Uterus (tissue), 4 donors: ENCODE data around the gene RBFOX1. TPM values are rescaled to one million over a fixed set of nuclear protein-coding genes. Genes with fewer than 3 reads are reported as not detected.

ENCODE experiments used
- DNase-seq, 2 donors: peaks; one replicate each; pipeline ENCODE4 v3.0.0-alpha.2; 2019 to 2020
- H3K27ac ChIP-seq, 2 donors: fragments of 200-600 bp; sonication (generic); 1 replicate in 1 of 2; 2 replicates in 1 of 2; pipeline ENCODE4 v1.5.1; 2016 to 2018
- H3K27me3 ChIP-seq, 2 donors: fragments of 200-600 bp; sonication (generic); one replicate each; pipeline ENCODE4 v1.5.1; 2018 to 2019; ENCODE audit warnings: control low read depth in 1 of 2
- H3K36me3 ChIP-seq, 2 donors: fragments of 200-600 bp; sonication (generic); one replicate each; pipeline ENCODE4 v1.5.1; 2019; ENCODE audit warnings: control low read depth in 1 of 2
- H3K4me1 ChIP-seq, 2 donors: fragments of 200-600 bp; sonication (generic); one replicate each; pipeline ENCODE4 v1.5.1; 2018 to 2019; ENCODE audit warnings: control low read depth in 1 of 2
- H3K4me3 ChIP-seq, 2 donors: fragments of 200-600 bp; sonication (generic); 1 replicate in 1 of 2; 2 replicates in 1 of 2; pipeline ENCODE4 v1.5.1; 2018 to 2019; ENCODE audit warnings: mild to moderate bottlenecking in 1 of 2
- H3K9me3 ChIP-seq, 2 donors: fragments of 200-600 bp; sonication (generic); one replicate each; pipeline ENCODE4 v1.5.1; 2019; ENCODE audit warnings: control low read depth in 1 of 2
- POLR2A ChIP-seq, 2 donors: fragments of 450-650 bp; IDR thresholded peaks; one replicate each; pipeline ENCODE4 v1.6.1; 2016; ENCODE audit warnings: antibody characterized with exemption in 2 of 2, mild to moderate bottlenecking in 1 of 2, moderate library complexity in 1 of 2
- intact Hi-C: fragments of 100-400 bp; cut with DNase I; formaldehyde crosslinking; loops from one replicate; pipeline ENCODE4 v1.15.1; 2023; ENCODE audit warnings: low total_unique reads
- total RNA-seq, 4 donors: library from RNA; depleted of rRNA in 3 of 4; stranded (reverse); fragments of >200 nt in 3 of 4; gene quantifications; one replicate each; pipeline versions ENCODE4 v1.1.0 to v1.2.4, GENCODE V29; 2014 to 2023
- TF ChIP-seq, protein P1 (sequence below), 4 experiments: fragments of 200-600 bp in 2 of 4; fragments of 450-650 bp in 2 of 4; sonication (generic) in 2 of 4; IDR thresholded peaks; one replicate each; pipeline ENCODE4 v1.5.1; 2016 to 2019; ENCODE audit warnings: antibody characterized with exemption in 4 of 4, mild to moderate bottlenecking in 2 of 4, moderate library complexity in 1 of 4
- donor health status: DM: yes; HTN: yes; CAD: no.

The RBFOX1 gene
- total RNA-seq, 4 donors from 2014 or later, result 0.55 TPM; not detected in 3

DNA sequence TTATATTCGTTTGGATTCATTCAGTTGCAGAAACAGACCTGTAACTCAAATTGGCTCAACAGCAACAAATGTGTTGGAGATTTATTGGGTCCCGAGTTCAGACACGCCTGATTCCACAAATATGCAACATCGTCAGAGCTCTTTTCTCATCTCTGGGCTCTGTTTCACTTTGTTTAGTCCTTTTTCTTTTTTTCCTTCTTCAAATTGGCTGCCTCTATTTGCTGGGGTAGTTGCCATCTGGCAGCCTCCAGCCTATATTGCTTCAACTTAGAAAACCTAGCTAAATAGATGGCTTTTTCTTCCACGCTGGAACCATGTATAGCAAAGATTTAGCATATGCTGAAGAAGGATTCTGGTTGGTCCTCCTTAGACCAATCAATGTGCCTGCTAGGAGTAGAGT is 398.5 kb downstream of the RBFOX1 start:
- no peak overlapping the region for H3K4me3 ChIP-seq
- H3K27ac ChIP-seq, result no peak overlapping the region
- H3K36me3 ChIP-seq, result no peaks in the 10 kb centered on the region
- no peak for TF ChIP-seq POLR2A (IDR thresholded peaks at IDR 0.05)
- TF ChIP-seq, protein P1, sequence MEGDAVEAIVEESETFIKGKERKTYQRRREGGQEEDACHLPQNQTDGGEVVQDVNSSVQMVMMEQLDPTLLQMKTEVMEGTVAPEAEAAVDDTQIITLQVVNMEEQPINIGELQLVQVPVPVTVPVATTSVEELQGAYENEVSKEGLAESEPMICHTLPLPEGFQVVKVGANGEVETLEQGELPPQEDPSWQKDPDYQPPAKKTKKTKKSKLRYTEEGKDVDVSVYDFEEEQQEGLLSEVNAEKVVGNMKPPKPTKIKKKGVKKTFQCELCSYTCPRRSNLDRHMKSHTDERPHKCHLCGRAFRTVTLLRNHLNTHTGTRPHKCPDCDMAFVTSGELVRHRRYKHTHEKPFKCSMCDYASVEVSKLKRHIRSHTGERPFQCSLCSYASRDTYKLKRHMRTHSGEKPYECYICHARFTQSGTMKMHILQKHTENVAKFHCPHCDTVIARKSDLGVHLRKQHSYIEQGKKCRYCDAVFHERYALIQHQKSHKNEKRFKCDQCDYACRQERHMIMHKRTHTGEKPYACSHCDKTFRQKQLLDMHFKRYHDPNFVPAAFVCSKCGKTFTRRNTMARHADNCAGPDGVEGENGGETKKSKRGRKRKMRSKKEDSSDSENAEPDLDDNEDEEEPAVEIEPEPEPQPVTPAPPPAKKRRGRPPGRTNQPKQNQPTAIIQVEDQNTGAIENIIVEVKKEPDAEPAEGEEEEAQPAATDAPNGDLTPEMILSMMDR (IDR thresholded peaks at IDR 0.05), result no peak
- H3K4me1 ChIP-seq, result no peaks in the 10 kb centered on the region
- no peaks in the 10 kb centered on the region for H3K9me3 ChIP-seq
- H3K27me3 ChIP-seq, result no peaks in the 10 kb centered on the region
- intact Hi-C loops, result no loop called here
- DNase-seq, result no peak

DNA sequence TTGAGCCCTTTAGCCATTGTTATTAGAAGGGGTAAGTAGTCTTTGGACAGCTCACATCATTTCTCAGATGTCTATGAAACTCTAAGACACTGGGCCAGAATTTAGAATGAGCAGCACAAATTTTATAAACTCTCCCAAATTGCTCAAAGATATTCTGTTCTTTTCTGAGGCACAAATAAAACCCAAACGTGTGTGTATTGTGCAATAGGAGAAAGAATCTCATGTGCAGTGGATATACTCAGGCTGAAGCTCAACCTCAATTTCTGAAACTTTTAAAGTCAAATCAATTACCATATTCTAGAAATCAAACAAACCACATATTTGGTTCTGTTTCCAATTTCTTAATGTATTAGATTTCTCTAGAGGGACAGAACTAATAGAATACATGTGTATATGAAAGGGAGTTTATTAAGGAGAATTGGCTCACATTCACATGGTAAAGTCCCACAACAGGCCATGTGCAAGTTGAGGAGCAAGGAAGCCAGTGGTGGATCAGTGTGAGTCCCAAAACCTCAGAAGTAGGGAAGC is 403.6 kb downstream of the RBFOX1 start:
- DNase-seq, result no peak
- Histone ChIP-seq H3K9me3 (no peaks in the 10 kb centered on the region), H3K4me1 (no peaks in the 10 kb centered on the region), H3K36me3 (no peaks in the 10 kb centered on the region), H3K27me3 (no peaks in the 10 kb centered on the region), H3K4me3 (no peak overlapping the region), H3K27ac (no peak overlapping the region)
- TF ChIP-seq POLR2A (IDR thresholded peaks at IDR 0.05), result no peak
- TF ChIP-seq, protein P1 (IDR thresholded peaks at IDR 0.05), result no peak
- intact Hi-C loops, result no loop called here

DNA sequence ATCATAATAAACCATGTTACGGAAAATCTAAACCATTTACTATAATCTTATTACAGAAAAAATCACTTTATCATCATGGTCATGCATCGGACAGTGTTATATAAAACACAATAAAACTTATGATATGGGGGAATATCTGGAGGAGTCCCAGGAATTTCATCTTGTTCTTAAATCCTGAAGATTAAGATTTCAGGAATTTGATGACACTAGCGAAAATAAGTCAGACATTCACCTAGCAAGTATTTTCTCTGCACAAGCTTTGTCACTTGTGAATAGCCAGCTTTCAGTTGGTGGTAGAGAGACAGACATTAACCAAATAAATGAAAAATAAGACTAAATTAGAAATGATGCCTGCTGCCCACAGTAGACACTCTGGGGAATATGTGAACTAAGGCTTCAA is 410.0 kb downstream of the RBFOX1 start:
- no peaks in the 10 kb centered on the region for H3K36me3 ChIP-seq
- no peak overlapping the region for H3K4me3 ChIP-seq
- H3K4me1 ChIP-seq, result no peaks in the 10 kb centered on the region
- H3K27me3 ChIP-seq, result no peaks in the 10 kb centered on the region
- intact Hi-C loops, result no loop called here
- DNase-seq, result no peak
- TF ChIP-seq POLR2A (IDR thresholded peaks at IDR 0.05), result no peak
- TF ChIP-seq, protein P1 (IDR thresholded peaks at IDR 0.05), result no peak
- no peak overlapping the region for H3K27ac ChIP-seq
- no peaks in the 10 kb centered on the region for H3K9me3 ChIP-seq

DNA sequence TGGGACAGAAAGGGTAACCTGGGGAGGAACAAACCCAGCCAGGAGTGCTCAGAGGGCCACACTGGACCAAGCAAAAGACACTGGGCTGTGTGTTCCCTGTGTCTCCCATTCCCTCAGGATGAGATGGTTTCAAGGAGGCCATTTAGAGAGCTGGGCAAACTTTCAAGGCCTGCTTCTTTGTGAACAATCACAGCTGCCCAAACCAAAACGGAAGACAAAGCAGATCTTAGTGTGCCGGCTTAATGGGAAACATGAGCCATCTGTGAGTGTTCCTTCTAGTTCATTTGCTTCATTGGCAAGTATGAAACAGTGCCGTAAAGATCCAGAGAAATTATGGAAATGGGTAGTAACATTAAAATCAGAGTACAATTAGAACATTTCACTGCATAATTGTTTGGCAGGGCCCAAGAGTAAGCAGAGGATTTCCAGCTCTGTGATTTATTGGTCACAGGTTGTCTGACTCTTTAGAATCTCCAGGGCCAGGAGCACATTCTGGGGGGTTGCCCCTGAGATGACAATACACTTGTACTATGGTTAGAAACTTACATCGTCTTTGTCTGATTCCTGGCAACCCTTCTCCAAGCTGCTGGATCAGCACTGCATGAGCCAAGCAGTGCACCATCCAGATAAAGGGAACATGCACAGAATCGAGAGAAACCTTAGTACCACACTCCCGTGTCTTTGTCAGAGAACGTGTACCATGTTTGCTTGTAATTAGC is 412.1 kb downstream of the RBFOX1 start:
- no peaks in the 10 kb centered on the region for H3K9me3 ChIP-seq
- no peak for TF ChIP-seq POLR2A (IDR thresholded peaks at IDR 0.05)
- TF ChIP-seq, protein P1 (IDR thresholded peaks at IDR 0.05), result no peak
- H3K4me3 ChIP-seq, result no peak overlapping the region
- H3K36me3 ChIP-seq, result no peaks in the 10 kb centered on the region
- H3K27me3 ChIP-seq, result no peaks in the 10 kb centered on the region
- intact Hi-C loops, result no loop called here
- no peaks in the 10 kb centered on the region for H3K4me1 ChIP-seq
- no peak for DNase-seq
- no peak overlapping the region for H3K27ac ChIP-seq

DNA sequence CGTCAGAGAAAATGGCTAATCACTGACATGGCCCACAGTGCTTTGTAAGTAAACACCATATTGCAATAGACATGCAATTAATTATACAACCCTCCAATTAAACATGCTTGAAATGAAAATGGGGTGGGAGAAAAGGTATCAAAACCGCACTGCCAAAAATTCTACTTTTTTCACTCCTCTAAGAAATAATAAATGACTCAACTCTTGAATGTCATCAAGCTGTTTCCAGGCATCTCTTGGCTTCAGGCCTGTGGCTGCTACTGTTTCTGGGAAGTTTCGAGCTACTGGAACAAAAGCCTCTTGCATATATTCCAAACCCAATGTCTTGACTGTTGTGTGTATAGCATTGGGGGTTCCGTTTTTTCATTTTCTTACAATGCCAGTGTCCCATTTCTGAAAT is 412.6 kb downstream of the RBFOX1 start:
- Histone ChIP-seq H3K36me3 (no peaks in the 10 kb centered on the region), H3K27me3 (no peaks in the 10 kb centered on the region), H3K9me3 (no peaks in the 10 kb centered on the region), H3K4me1 (no peaks in the 10 kb centered on the region), H3K27ac (no peak overlapping the region), H3K4me3 (no peak overlapping the region)
- intact Hi-C loops, result no loop called here
- TF ChIP-seq, protein P1 (IDR thresholded peaks at IDR 0.05), result no peak
- TF ChIP-seq POLR2A (IDR thresholded peaks at IDR 0.05), result no peak
- no peak for DNase-seq
